ENCODE data around the gene LAG3.

The LAG3 gene

DNA sequence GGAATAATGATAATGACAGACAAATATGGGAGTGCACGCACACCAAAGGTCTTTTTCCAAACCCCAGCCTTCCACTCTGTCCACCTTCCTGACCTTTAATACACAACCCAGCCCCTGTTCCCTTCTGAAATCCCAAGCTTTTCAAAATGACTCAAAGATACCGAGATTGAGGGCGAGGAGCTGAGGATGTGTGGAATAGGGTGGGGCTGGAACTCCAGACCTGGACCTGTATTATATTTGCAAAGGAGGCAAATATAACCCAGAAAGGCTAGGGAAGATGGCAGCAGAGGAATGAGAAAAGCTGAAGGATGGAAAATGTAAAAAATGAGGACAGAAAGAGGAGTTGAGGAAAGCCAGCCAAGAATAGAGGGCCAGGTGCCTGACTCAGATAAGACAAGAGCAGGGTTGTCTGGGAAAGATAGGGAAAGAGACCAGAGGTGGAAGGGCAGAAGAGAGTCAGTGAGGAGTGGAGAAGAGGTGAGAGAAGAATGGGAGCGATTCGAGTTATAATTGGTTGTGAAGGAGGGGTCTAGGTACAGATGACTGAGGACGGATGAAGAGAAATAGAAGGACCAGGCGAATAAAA, 7.2 kb upstream of the LAG3 start:
- peak overlapping the region; percentile 66; the same call in 1 of the 2 replicates for H3K4me3 ChIP-seq (ENCODE audit: low read length)
- no peak for TF ChIP-seq ZNF274 (IDR thresholded peaks at IDR 0.05; ENCODE audit: low read depth, low read length)

DNA sequence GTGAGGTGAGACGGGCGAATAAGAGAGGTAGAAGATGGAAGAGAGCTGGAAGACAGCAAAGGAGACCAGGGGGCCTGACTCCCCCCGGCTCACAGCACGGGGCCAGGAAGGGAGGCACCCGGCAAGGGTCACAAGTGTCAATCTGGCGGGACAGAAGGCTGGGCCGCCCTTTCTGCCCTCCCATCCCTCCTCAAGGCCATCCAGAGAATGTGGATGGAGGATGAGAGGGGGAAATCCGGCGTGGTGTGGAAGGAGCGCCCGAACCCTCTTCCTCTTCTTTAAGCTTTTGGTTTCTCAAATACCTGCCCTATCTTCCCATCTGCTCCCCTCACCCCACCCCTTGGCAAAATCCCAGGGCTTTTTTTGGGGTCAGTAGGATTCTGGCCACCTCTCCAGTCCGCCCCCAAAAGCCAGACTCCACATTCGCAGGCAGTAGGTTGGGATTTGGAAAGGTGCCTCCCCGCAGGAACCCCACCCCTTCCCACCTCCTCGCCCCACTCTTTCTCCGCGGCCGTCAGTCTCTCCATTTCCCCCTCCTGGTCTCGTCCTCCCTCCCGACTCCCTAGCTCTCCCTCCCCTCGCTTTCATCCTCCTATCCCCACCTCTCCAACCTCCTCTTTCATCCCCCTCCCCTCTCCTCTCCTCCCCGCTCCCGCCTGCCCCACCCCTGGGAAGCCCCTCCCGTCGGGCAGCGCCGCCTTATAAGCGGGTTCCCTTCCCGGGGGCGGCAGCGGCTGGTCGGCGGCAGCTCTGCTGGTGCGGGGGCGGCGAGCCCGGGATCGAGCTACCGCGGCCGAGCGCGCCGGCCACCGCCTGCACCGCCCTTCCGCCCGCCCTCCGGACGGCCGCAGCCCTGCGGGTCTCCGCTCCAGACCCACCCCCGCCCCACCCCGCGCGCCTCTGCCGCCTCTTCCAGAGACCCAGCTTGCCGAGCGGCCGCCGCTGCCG, 6.4 kb upstream of the LAG3 start, which contains the start of gene PTMS:
TSS of gene PTMS (plus strand) at position 730 of the 948 bp plus-strand sequence. CDS start 343 bp downstream, outside the sequence.
- TF ChIP-seq ZNF274 (IDR thresholded peaks at IDR 0.05; ENCODE audit: low read depth, low read length) = no peak
- H3K4me3 ChIP-seq (ENCODE audit: low read length) = peak within 1 kb of the TSS; percentile 66

DNA sequence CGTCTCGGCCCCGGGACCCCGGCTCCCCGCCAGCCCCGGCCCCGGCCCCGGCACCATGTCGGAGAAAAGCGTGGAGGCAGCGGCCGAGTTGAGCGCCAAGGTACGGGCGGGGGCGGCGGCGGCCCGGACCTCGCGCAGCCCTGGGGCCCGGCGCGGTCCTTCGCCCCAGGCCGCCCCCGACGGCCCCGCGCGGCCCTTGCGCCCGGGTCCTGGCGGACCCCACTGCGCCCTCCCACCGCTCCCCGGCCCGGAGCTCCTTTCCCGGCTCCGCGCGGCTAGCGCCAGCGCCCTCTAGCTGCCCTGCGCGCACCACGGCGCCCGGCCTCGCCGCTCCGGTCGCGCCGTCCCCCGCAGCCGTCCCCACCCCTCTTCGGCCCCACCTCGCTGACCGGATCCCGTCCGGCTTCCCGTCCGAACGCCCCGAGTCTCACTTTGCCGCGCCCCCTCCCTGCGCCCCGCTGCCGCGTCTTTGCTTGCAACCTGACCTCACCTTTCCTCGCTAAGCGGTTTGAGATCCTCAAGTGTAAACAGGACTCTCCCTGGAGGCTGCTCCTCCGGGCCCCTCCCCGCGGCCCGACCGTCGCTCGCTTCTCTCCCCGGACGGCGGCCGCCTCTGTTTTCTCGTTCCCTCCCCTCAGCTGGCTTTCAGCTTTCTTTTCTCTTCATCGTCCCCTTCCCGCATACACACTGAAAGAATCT, 5.5 kb upstream of the LAG3 start:
- no peak for TF ChIP-seq ZNF274 (IDR thresholded peaks at IDR 0.05; ENCODE audit: low read depth, low read length)
- H3K4me3 ChIP-seq (ENCODE audit: low read length) = peak overlapping the region; percentile 66

DNA sequence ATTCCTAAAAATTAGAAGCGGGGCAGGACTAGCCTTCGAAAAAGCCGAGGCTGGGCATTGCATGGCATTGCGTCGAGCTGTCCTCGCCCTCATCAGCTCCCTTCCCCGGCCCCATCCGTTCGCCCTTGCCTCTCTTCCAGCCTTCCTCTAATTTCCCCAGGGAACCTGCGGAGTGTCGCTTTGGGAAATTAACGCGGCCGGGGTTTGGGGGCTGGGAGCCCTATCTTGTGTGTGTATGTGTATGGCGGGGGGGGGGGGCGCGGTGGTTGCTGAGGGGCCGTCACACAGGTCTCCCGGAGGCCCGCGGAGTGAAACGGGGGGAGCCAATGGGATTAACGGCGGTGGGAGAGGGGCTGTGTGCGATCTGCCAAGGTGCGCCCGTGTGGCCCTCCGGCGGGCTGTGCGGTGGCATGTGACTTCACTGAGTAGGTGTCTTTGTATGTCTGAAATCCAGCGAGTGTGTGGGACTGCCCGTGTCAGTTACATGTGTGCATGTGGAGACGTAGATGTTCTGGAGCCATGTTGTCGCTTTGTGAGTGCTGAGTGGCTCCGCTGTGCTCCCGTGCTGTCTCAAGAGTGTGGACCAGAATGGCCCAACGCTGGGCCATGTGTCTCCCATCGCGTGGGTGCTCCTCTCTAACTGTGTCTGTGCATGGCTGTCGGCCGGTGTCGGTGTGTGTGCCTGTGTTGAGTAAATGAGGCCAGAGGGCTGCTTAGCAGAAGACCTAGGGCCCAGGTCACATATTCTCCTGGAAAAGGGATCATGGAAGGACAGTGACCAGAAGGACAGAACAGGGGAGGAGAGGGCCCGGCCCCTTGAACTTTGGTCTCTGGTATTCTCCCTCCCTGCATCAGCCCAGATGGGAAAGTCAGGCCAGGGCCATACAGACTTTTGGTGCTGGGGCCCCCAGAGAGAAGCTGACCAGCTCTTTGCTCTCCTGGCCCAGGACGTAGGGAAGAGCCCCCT, 4.7 kb upstream of the LAG3 start:
- H3K4me3 ChIP-seq (ENCODE audit: low read length) = peak overlapping the region; percentile 66
- no peak for TF ChIP-seq ZNF274 (IDR thresholded peaks at IDR 0.05; ENCODE audit: low read depth, low read length)

DNA sequence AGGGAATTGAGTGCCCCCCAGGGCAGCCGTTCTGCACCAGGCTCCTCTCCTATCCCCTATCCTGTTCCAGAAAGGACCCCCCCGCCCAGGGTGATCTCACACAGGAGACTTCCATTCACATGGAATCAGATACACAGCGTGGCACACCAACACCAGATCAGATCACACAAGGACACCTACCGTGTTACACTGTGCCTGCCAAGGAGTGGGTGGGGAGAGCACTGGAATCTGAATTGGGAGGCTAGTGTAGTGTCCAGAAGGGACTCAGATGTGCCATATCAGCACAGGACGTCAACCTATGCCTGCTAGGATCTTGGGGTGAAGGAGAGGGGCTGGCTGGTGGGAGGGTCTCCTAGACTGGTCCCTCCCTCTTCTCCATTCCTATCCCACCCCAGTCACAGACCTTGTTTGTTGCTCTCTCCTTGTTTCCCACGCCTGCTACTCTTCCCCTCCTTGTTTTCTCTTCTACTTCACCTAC, 3.8 kb upstream of the LAG3 start:
- no peak overlapping the region for H3K4me3 ChIP-seq (ENCODE audit: low read length)

DNA sequence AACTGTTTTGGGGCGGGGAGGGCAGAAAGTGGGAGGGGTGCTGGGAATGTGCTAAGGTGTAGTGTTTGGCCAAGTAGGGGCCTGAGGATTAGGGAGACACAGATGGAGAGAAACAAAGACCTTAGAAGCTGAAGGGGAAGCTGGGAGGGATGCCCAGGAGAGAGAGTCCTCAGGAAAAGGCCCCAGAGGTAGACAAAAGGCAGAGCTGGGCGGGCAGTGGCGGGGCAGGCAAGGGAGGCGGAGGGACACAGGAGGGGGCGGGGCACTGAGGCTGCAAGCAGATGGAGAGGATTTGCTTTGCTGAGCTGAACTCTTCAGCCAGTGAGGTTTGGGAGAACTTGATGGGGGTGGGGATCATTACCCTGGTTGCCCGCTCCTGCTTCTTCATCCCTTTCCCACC, 3.3 kb upstream of the LAG3 start:
- TF ChIP-seq ZNF274 (IDR thresholded peaks at IDR 0.05; ENCODE audit: low read depth, low read length) = no peak
- no peak overlapping the region for H3K4me3 ChIP-seq (ENCODE audit: low read length)

More for the DNA sequence above, 3.8 kb upstream of the LAG3 start:
- TF ChIP-seq ZNF274 (IDR thresholded peaks at IDR 0.05; ENCODE audit: low read depth, low read length) = no peak

DNA sequence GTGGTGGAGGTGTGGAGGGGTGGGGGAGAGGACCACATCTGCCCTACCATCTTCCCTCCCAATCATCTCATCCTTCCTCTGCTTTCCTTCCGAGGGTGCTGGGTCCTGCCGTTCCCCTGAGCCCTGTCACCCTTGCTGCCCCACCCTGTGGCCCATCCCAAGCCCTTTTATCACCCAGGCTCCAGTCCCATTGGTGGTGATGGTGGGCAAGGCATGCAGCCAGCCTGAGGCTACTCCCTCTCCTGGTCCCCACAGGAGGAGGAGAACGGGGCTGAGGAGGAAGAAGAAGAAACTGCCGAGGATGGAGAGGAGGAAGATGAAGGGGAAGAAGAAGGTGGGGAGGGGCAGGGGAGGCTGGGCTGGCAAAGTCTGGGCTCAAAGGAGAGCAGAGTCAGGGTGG, 2.7 kb upstream of the LAG3 start:
- H3K4me3 ChIP-seq (ENCODE audit: low read length) = no peak overlapping the region
- no peak for TF ChIP-seq ZNF274 (IDR thresholded peaks at IDR 0.05; ENCODE audit: low read depth, low read length)

DNA sequence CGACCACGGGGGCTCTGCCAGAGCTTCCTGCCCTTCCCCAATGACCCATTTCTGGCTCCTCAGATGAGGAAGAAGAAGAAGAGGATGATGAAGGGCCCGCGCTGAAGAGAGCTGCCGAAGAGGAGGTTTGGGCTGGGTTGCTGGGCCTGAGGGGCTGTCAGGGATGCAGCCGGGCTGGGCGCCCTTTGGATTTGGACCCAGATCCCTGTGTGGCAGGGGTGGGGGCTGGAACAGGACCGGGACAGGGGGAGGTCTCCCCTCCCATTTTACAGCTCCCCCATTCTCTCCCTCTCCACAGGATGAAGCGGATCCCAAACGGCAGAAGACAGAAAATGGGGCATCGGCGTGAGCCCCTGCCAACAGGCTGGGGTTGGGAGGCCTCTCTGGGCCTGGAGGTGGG, 2.2 kb upstream of the LAG3 start:
- TF ChIP-seq ZNF274 (IDR thresholded peaks at IDR 0.05; ENCODE audit: low read depth, low read length) = no peak
- no peak overlapping the region for H3K4me3 ChIP-seq (ENCODE audit: low read length)

DNA sequence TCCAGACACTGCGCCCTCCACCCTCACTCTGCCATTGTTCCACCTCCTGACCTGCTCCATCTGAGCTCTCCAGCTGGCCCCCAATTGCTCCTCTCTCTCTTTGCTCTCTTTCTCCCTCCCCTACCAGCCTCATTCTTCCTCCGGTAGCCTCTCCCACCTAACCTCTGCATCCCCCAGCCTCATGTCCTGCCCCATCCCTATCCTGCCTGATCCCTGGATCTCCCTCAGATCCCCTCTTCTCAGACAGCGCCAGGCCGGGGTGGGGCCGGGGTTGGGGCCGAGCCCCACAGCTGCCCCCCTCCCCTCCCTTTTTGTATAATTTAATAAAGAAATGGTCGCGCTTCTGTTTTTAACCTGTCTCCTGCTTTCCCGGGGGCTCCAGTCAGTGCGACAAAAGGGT, 1.7 kb upstream of the LAG3 start:
- no peak overlapping the region for H3K4me3 ChIP-seq (ENCODE audit: low read length)
- no peak for TF ChIP-seq ZNF274 (IDR thresholded peaks at IDR 0.05; ENCODE audit: low read depth, low read length)

DNA sequence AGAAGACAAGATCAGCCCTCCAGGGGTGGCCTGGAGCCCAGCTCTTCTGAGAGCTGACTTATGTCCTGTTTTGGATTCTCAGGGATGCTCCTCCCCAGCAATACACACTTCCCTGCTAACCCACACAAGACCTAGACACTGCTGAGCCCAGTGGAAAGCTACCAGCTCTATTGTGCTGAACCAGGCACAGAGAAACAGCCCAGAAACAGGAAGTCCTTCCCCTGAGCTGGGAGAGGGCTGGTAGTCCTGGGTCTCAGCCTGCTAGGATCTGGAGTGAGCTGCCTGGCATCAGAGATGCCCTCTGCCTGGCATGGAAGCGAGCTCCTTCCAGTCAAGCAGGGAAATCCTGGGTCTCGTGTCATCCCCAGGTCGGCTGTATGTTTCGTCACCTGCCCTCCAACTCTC, 1.2 kb upstream of the LAG3 start:
- no peak overlapping the region for H3K4me3 ChIP-seq (ENCODE audit: low read length)
- no peak for TF ChIP-seq ZNF274 (IDR thresholded peaks at IDR 0.05; ENCODE audit: low read depth, low read length)

DNA sequence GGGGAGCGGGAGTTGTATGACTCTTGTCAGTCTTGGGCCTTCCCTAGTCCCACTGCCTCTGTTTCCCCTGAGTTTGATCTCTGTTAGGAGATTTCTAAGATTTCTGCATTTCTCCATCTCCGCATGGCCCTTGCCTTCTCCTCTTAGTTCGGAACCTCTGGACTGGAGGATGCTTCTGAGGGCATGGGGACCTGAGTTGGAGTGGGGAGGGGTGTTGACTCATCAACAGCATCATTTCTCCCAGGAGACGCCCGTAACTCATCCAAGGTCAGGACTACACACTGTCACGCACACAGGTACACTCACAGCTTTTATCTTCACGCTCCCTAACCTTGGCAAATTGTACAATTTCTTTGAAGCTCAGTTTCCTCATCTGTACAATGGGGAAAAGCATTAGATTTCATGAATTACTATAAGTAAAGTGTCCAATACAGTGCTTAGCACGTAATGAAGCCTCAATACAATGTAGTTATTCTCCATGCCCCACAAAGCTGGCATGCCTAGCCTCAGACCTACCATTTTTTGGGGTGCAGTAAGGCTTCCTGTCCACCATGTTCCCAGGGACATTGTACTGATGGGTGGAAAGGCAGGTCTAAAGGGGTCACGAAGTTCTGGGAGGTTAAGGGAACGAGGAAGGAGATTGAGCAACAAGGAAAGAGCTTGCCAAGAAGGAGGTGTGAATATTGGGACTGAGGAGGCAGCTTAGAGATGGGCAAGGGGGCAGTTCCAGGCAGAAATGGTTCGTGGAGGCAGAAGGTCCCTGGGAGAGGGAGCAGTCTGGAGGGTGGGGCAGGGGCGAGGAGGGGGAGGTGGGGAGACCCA, 600 bp upstream of the LAG3 start:
- no peak overlapping the region for H3K4me3 ChIP-seq (ENCODE audit: low read length)

DNA sequence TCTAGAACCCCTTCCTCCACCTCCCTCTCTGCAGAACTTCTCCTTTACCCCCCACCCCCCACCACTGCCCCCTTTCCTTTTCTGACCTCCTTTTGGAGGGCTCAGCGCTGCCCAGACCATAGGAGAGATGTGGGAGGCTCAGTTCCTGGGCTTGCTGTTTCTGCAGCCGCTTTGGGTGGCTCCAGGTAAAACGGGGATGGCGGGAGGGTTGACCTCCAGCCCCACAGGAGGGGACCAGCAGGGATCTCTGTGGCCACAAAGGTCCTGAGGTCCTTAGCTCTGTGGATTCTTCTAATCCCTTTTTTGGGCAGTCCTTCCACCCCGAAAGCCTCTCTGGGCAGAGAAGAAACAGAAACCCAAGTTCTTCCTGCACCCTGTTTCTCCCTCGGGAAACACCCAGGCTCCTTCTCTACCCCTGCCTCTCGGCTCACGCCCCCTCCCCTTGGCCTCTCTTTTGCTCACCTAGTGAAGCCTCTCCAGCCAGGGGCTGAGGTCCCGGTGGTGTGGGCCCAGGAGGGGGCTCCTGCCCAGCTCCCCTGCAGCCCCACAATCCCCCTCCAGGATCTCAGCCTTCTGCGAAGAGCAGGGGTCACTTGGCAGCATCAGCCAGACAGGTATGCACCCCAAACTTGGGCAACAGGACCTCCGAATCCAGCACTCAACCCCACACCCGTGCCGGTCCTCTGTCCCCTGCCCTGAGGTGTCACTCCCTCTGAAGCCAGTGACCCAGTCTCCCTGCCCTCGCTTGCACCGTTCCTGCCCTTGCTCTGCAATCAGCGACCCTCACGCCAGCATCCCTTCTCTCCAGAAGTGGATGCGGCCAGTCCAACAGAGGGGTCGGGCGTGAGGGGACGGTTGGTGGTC, 638 bp downstream of the LAG3 start:
- no peak for TF ChIP-seq ZNF274 (IDR thresholded peaks at IDR 0.05; ENCODE audit: low read depth, low read length)
- no peak overlapping the region for H3K4me3 ChIP-seq (ENCODE audit: low read length)

More for the DNA sequence above, 600 bp upstream of the LAG3 start:
- no peak for TF ChIP-seq ZNF274 (IDR thresholded peaks at IDR 0.05; ENCODE audit: low read depth, low read length)
